Measurements from ENCODE around the gene LIG1.

GRCh38 chr19:48095612-48096175 is 74.5 kb downstream of the LIG1 start:
- TF ChIP-seq BHLHE40 (IDR thresholded peaks at IDR 0.05; ENCODE audit: borderline replicate concordance) (no peak), ARNT (IDR thresholded peaks at IDR 0.05) (no peak), FOXA1 (IDR thresholded peaks at IDR 0.05) (no peak), CTBP1 (IDR thresholded peaks at IDR 0.05; ENCODE audit: borderline replicate concordance) (no peak), L3MBTL2 (conservative IDR thresholded peaks at IDR 0.05) (no peak), HDGF (IDR thresholded peaks at IDR 0.05; ENCODE audit: borderline replicate concordance) (no peak)

Data from HEK293T (cell line).